A549 (cell line): ENCODE data around the gene ATP10A.

Experiments used
- CHD2 ChIP-seq: fragments of 150-350 bp; IDR thresholded peaks from 2 replicates; pipeline ENCODE4 v1.6.1; 2014; ENCODE audit warnings: low read length; ENCODE audit not compliant: partially characterized antibody
- CTCF ChIP-seq: fragments of >200 bp; sonication (Bioruptor Twin); formaldehyde crosslinking; IDR thresholded peaks from 3 replicates; pipeline ENCODE4 v1.5.1; 2016
- HDAC2 ChIP-seq: fragments of 200-600 bp; sonication (generic); IDR thresholded peaks from 2 replicates; pipeline ENCODE4 v1.6.1; 2016
- HOXA7 ChIP-seq: fragments of 250-450 bp; sonication (Bioruptor Pico); IDR thresholded peaks from 2 replicates; pipeline ENCODE4 v1.5.0; 2020; ENCODE audit warnings: mild to moderate bottlenecking, moderate library complexity
- HOXB13 ChIP-seq: fragments of 250-450 bp; sonication (Bioruptor Pico); IDR thresholded peaks from 2 replicates; pipeline ENCODE4 v1.5.0; 2020; ENCODE audit warnings: low read depth, mild to moderate bottlenecking, moderate library complexity
- NR3C1 ChIP-seq: fragments of >200 bp; sonication (Bioruptor Twin); formaldehyde crosslinking; IDR thresholded peaks from 3 replicates; pipeline ENCODE4 v1.6.1; 2017
- RAD21 ChIP-seq, 2 experiments: fragments of >200 bp in 1 of 2; sonication (Bioruptor Twin) in 1 of 2; formaldehyde crosslinking in 1 of 2; IDR thresholded peaks in 1 of 2; conservative IDR thresholded peaks in 1 of 2; 2 replicates in 1 of 2; 3 replicates in 1 of 2; pipeline ENCODE4 v1.6.1; 2012 to 2018; ENCODE audit warnings: inconsistent platforms in 1 of 2

GRCh38 chr15:25640381-25640780, 222.7 kb downstream of the ATP10A start:
- TF ChIP-seq NR3C1: no peak
- TF ChIP-seq HOXA7: no peak
- no peak for TF ChIP-seq CTCF
- TF ChIP-seq CHD2: no peak
- no peak for TF ChIP-seq RAD21 (conservative IDR thresholded peaks at IDR 0.05 in 1 of 2, IDR thresholded peaks at IDR 0.05 in 1 of 2)
- no peak for TF ChIP-seq HDAC2
- TF ChIP-seq HOXB13 (CRISPR knock-in tag): no peak
